ENCODE data around the gene SYNE3. TPM values are rescaled to one million over a fixed set of nuclear protein-coding genes. Genes with fewer than 3 reads are reported as not detected.

Gene SYNE3
- total and polyA plus RNA-seq, 7 experiments from 2014 or later = 6.8 to 83.9 (median 49.1) TPM

DNA sequence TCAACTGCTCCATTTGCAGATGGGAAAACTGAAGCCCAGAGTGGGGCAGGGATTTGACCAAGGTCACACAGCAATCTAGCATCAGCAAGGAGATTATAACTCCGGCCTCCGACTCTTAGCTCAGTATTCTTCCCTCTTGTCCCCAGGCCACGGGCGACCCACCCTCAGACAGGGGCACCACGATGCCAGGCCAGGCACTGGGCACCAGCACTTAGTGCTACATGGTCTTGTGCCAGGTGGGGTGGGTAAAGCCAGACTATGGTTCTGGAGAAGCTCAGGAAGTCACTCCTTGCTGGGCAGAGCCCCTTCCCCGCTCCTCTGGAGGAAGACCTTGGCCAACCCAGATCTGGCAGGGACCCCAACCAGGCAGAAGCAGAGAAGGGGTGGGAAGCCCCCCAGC, 41.5 kb downstream of the SYNE3 start:
- H3K36me3 Mint-ChIP-seq = peaks cover 13 to 57% (median 40%) of the 10 kb centered on the region in 5 donors
- Histone ChIP-seq H3K4me3 (ENCODE audit: low read length) (no peak overlapping the region), H3K4me1 (ENCODE audit: control insufficient read depth in 2 of 2, insufficient read depth in 2 of 2, low read length in 2 of 2) (peaks cover 5 to 12% of the 10 kb centered on the region in 2 donors), H3K9me3 (ENCODE audit: control insufficient read depth in 2 of 3, low read length in 3 of 3) (no peaks in the 10 kb centered on the region), H3K36me3 (ENCODE audit: control insufficient read depth in 2 of 3, insufficient read depth in 3 of 3, low read length in 3 of 3) (peaks cover 0 to 57% (median 6%) of the 10 kb centered on the region in 3 experiments), H3K27ac (ENCODE audit: low read depth, low read length) (no peak overlapping the region), H3K27me3 (ENCODE audit: control insufficient read depth in 2 of 2, insufficient read depth in 2 of 2, low read length in 2 of 2) (no peaks in the 10 kb centered on the region)
- H3K4me3 Mint-ChIP-seq = no peak overlapping the region
- H3K27me3 Mint-ChIP-seq = no peaks in the 10 kb centered on the region
- intact Hi-C loops (cut with micrococcal nuclease) = no loop called here
- ChIA-PET CTCF (interaction anchor here (0.7 to 1.5 kb wide), 2 partner anchors 30 to 32 kb away, joined by 3 to 7 read pairs; no protein-coding TSS in a partner anchor), POLR2A (interaction anchor here (0.6 to 0.9 kb wide), 2 partner anchors 21 to 562 kb away, joined by 3 to 4 read pairs; no protein-coding TSS in a partner anchor)
- DNase-seq (no peak), ATAC-seq (no peak)
- H3K9me3 Mint-ChIP-seq = no peaks in the 10 kb centered on the region
- H3K4me1 Mint-ChIP-seq = peaks cover 21 to 66% (median 46%) of the 10 kb centered on the region in 7 donors
- H3K27ac Mint-ChIP-seq = peak overlapping the region in 4 of 9 donors; percentile 38 to 91 (median 64)

DNA sequence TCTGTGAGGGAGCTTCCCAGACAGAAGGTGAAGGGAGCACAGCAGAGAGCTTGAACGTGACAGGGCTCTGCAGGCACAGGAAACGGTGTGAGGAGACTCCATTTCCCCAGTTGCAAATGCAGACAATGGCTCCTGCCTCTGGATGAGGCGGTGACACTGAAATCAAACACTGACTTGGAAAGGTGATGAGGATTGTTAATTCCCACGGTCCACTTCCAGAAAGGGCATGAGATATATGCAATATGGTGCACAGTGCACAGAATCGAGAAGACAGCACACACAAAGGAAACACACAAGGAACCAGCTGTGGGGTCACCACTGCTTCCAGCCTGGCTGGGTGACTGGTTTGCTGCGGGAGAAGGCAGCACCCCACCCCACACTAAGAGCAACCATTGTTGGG, 42.0 kb downstream of the SYNE3 start:
- H3K4me3 Mint-ChIP-seq = peak overlapping the region in 2 of 10 donors; percentile 36 to 62

GRCh38 chr14:95472819-95473251, 43.6 kb downstream of the SYNE3 start:
- H3K4me1 Mint-ChIP-seq = peaks cover 20 to 63% (median 48%) of the 10 kb centered on the region in 7 donors
- ChIA-PET CTCF (interaction anchor here (1.0 kb wide), 1 partner anchor 51 kb away, joined by 3 read pairs; no protein-coding TSS in a partner anchor), POLR2A (interaction anchor here (0.9 to 1.2 kb wide), 4 partner anchors 9 to 43 kb away, joined by 3 to 4 read pairs (median 4); no protein-coding TSS in a partner anchor)
- no peak for DNase-seq
- Histone ChIP-seq H3K4me1 (ENCODE audit: control insufficient read depth in 2 of 2, insufficient read depth in 2 of 2, low read length in 2 of 2) (peaks cover 0 to 8% of the 10 kb centered on the region in 2 donors), H3K36me3 (ENCODE audit: control insufficient read depth in 2 of 3, insufficient read depth in 3 of 3, low read length in 3 of 3) (peaks cover 0 to 70% (median 6%) of the 10 kb centered on the region in 3 experiments), H3K27ac (ENCODE audit: low read depth, low read length) (peak overlapping the region; percentile 44), H3K27me3 (ENCODE audit: control insufficient read depth in 2 of 2, insufficient read depth in 2 of 2, low read length in 2 of 2) (no peaks in the 10 kb centered on the region), H3K9me3 (ENCODE audit: control insufficient read depth in 2 of 3, low read length in 3 of 3) (no peaks in the 10 kb centered on the region), H3K4me3 (ENCODE audit: low read length) (no peak overlapping the region)
- no peaks in the 10 kb centered on the region for H3K9me3 Mint-ChIP-seq
- H3K36me3 Mint-ChIP-seq = peaks cover 13 to 67% (median 41%) of the 10 kb centered on the region in 5 donors
- peak overlapping the region in 8 of 9 donors; percentile 69 to 95 (median 90) for H3K27ac Mint-ChIP-seq
- intact Hi-C loops (cut with micrococcal nuclease) = no loop called here
- H3K4me3 Mint-ChIP-seq = peak overlapping the region in 3 of 10 donors; percentile 51 to 69 (median 62)
- ATAC-seq = no peak
- no peaks in the 10 kb centered on the region for H3K27me3 Mint-ChIP-seq

More for the DNA sequence above, 42.0 kb downstream of the SYNE3 start:
- Histone ChIP-seq H3K4me3 (ENCODE audit: low read length) (no peak overlapping the region), H3K9me3 (ENCODE audit: control insufficient read depth in 2 of 3, low read length in 3 of 3) (no peaks in the 10 kb centered on the region), H3K36me3 (ENCODE audit: control insufficient read depth in 2 of 3, insufficient read depth in 3 of 3, low read length in 3 of 3) (peaks cover 0 to 60% (median 6%) of the 10 kb centered on the region in 3 experiments), H3K4me1 (ENCODE audit: control insufficient read depth in 2 of 2, insufficient read depth in 2 of 2, low read length in 2 of 2) (peaks cover 1 to 12% of the 10 kb centered on the region in 2 donors), H3K27me3 (ENCODE audit: control insufficient read depth in 2 of 2, insufficient read depth in 2 of 2, low read length in 2 of 2) (no peaks in the 10 kb centered on the region), H3K27ac (ENCODE audit: low read depth, low read length) (peak overlapping the region; percentile 17)
- Mint-ChIP-seq H3K36me3 (peaks cover 13 to 57% (median 41%) of the 10 kb centered on the region in 5 donors), H3K9me3 (no peaks in the 10 kb centered on the region), H3K27ac (peak overlapping the region in 8 of 9 donors; percentile 32 to 95 (median 80)), H3K4me1 (peaks cover 16 to 64% (median 45%) of the 10 kb centered on the region in 7 donors), H3K27me3 (no peaks in the 10 kb centered on the region)
- ATAC-seq (no peak), DNase-seq (no peak)
- ChIA-PET CTCF (interaction anchor here (1.5 kb wide), 1 partner anchor 32 kb away, joined by 7 read pairs; no protein-coding TSS in a partner anchor), POLR2A (interaction anchor here (0.6 to 0.9 kb wide), 2 partner anchors 22 to 563 kb away, joined by 3 to 4 read pairs; no protein-coding TSS in a partner anchor)
- intact Hi-C loops (cut with micrococcal nuclease) = no loop called here

GRCh38 chr14:95471476-95471875, 45.0 kb downstream of the SYNE3 start:
- no peak for DNase-seq
- H3K36me3 Mint-ChIP-seq = peaks cover 13 to 65% (median 41%) of the 10 kb centered on the region in 5 donors
- H3K4me1 Mint-ChIP-seq = peaks cover 18 to 66% (median 55%) of the 10 kb centered on the region in 7 donors
- H3K9me3 Mint-ChIP-seq = no peaks in the 10 kb centered on the region
- H3K27ac Mint-ChIP-seq = peak overlapping the region; percentile 16 to 95 (median 76)
- CTCF ChIA-PET = interaction anchor here (1.4 kb wide), 1 partner anchor 56 kb away, joined by 4 read pairs; no protein-coding TSS in a partner anchor
- H3K27me3 Mint-ChIP-seq = no peaks in the 10 kb centered on the region
- Histone ChIP-seq H3K4me3 (ENCODE audit: low read length) (no peak overlapping the region), H3K27me3 (ENCODE audit: control insufficient read depth in 2 of 2, insufficient read depth in 2 of 2, low read length in 2 of 2) (no peaks in the 10 kb centered on the region), H3K27ac (ENCODE audit: low read depth, low read length) (peak overlapping the region; percentile 15), H3K36me3 (ENCODE audit: control insufficient read depth in 2 of 3, insufficient read depth in 3 of 3, low read length in 3 of 3) (peaks cover 0 to 82% (median 6%) of the 10 kb centered on the region in 3 experiments), H3K9me3 (ENCODE audit: control insufficient read depth in 2 of 3, low read length in 3 of 3) (no peaks in the 10 kb centered on the region), H3K4me1 (ENCODE audit: control insufficient read depth in 2 of 2, insufficient read depth in 2 of 2, low read length in 2 of 2) (peaks cover 0 to 16% of the 10 kb centered on the region in 2 donors)
- no peak overlapping the region for H3K4me3 Mint-ChIP-seq
- POLR2A ChIA-PET = interaction anchor here (1.0 kb wide), 1 partner anchor 63 kb away, joined by 3 read pairs; the partner anchor contains the start of gene GLRX5
- ATAC-seq = no peak
- intact Hi-C loops (cut with micrococcal nuclease) = no loop called here

DNA sequence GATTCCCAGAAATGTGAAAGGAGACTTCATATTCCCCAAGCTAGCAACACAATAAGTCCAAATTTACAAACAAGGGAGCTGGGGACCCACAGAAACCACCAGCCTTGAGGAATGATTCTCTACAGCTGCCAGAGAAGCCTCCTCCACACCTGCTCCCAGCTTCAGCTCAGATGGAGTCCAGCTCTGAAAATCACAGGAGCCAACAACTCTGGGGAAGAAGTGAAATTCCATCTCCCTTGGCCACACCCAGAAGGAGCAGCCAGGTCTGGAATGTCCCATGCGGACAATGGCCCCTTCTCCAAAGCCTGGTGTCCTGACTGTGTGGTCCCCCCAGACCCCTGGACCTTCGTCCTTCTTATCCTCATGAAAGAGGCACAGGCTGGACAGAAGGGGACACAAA, 45.4 kb downstream of the SYNE3 start:
- Histone ChIP-seq H3K4me3 (ENCODE audit: low read length) (no peak overlapping the region), H3K27ac (ENCODE audit: low read depth, low read length) (no peak overlapping the region), H3K27me3 (ENCODE audit: control insufficient read depth in 2 of 2, insufficient read depth in 2 of 2, low read length in 2 of 2) (no peaks in the 10 kb centered on the region), H3K36me3 (ENCODE audit: control insufficient read depth in 2 of 3, insufficient read depth in 3 of 3, low read length in 3 of 3) (peaks cover 0 to 86% (median 6%) of the 10 kb centered on the region in 3 experiments), H3K4me1 (ENCODE audit: control insufficient read depth in 2 of 2, insufficient read depth in 2 of 2, low read length in 2 of 2) (peaks cover 0 to 21% of the 10 kb centered on the region in 2 donors), H3K9me3 (ENCODE audit: control insufficient read depth in 2 of 3, low read length in 3 of 3) (no peaks in the 10 kb centered on the region)
- Mint-ChIP-seq H3K36me3 (peaks cover 13 to 61% (median 39%) of the 10 kb centered on the region in 5 donors), H3K27ac (peak overlapping the region in 7 of 9 donors; percentile 69 to 95 (median 80)), H3K4me3 (no peak overlapping the region), H3K27me3 (no peaks in the 10 kb centered on the region), H3K4me1 (peaks cover 15 to 66% (median 53%) of the 10 kb centered on the region in 7 donors), H3K9me3 (no peaks in the 10 kb centered on the region)
- CTCF ChIA-PET = interaction anchor here (1.4 kb wide), 1 partner anchor 56 kb away, joined by 4 read pairs; no protein-coding TSS in a partner anchor
- intact Hi-C loops (cut with micrococcal nuclease) = no loop called here
- POLR2A ChIA-PET = no interaction called here
- ATAC-seq = no peak
- DNase-seq = no peak

GRCh38 chr14:95469134-95469481, 47.3 kb downstream of the SYNE3 start:
- Histone ChIP-seq H3K9me3 (ENCODE audit: control insufficient read depth in 2 of 3, low read length in 3 of 3) (no peaks in the 10 kb centered on the region), H3K27ac (ENCODE audit: low read depth, low read length) (peak overlapping the region; percentile 25), H3K27me3 (ENCODE audit: control insufficient read depth in 2 of 2, insufficient read depth in 2 of 2, low read length in 2 of 2) (no peaks in the 10 kb centered on the region), H3K36me3 (ENCODE audit: control insufficient read depth in 2 of 3, insufficient read depth in 3 of 3, low read length in 3 of 3) (peaks cover 3 to 77% (median 6%) of the 10 kb centered on the region in 3 experiments), H3K4me1 (ENCODE audit: control insufficient read depth in 2 of 2, insufficient read depth in 2 of 2, low read length in 2 of 2) (peaks cover 18 to 40% of the 10 kb centered on the region in 2 donors), H3K4me3 (ENCODE audit: low read length) (no peak overlapping the region)
- H3K4me3 Mint-ChIP-seq = no peak overlapping the region
- peaks cover 26 to 74% (median 59%) of the 10 kb centered on the region in 7 donors for H3K4me1 Mint-ChIP-seq
- peaks cover 0 to 3% (median 0%) of the 10 kb centered on the region in 11 donors for H3K9me3 Mint-ChIP-seq
- ATAC-seq (no peak), DNase-seq (no peak)
- H3K27me3 Mint-ChIP-seq = no peaks in the 10 kb centered on the region
- peak overlapping the region in 8 of 9 donors; percentile 82 to 100 (median 97) for H3K27ac Mint-ChIP-seq
- peaks cover 17 to 66% (median 46%) of the 10 kb centered on the region in 5 donors for H3K36me3 Mint-ChIP-seq
- CTCF ChIA-PET = interaction anchor here (2.5 kb wide), 1 partner anchor 58 kb away, joined by 8 read pairs; no protein-coding TSS in a partner anchor
- intact Hi-C loops (cut with micrococcal nuclease) = no loop called here
- POLR2A ChIA-PET = interaction anchor here (2.1 kb wide), 1 partner anchor 54 kb away, joined by 10 read pairs; no protein-coding TSS in a partner anchor

Measured in naive thymus-derived CD4-positive, alpha-beta T cell (primary cell).